ENCODE measurements around the gene S100A11.

GRCh38 chr1:151995774-151996173 is 41.0 kb downstream of the S100A11 start:
- no peak for TF ChIP-seq CTCF (IDR thresholded peaks at IDR 0.05)
- TF ChIP-seq POLR2AphosphoS5 (IDR thresholded peaks at IDR 0.05) = no peak
- no peak for TF ChIP-seq POLR2A (IDR thresholded peaks at IDR 0.05)

All from sigmoid colon (tissue), 4 donors.